ENCODE data around the gene CDK5. TPM values are rescaled to one million over a fixed set of nuclear protein-coding genes. Genes with fewer than 3 reads are reported as not detected.
A peak's percentile ranks its signal among the peaks of the same experiment; 100 is the strongest.

CDK5 gene
- total and polyA plus RNA-seq, 9 of the 15 experiments (the other 6 are each of a cell fraction or from before 2014, with no cell fraction given) = 3.2 to 38.0 (median 27.5) TPM

GRCh38 chr7:151080522-151081169, 22.9 kb upstream of the CDK5 start, which contains the start of gene FASTK (continued):
- TF ChIP-seq HINFP (tag; conservative IDR thresholded peaks at IDR 0.05; ENCODE audit: low read depth) (no peak), GTF2B (IDR thresholded peaks at IDR 0.05; ENCODE audit: extremely low read depth, insufficient read length) (no peak), PPARD (CRISPR knock-in tag; IDR thresholded peaks at IDR 0.05) (no peak), CXXC5 (CRISPR knock-in tag; IDR thresholded peaks at IDR 0.05) (peak; percentile 97), BRD4 (IDR thresholded peaks at IDR 0.05) (peak; percentile 94), ZNF197 (CRISPR knock-in tag; IDR thresholded peaks at IDR 0.05; ENCODE audit: low read depth) (peak; percentile 52; the same call in 1 of the 2 replicates), SNRNP70 (optimal IDR thresholded peaks at IDR 0.05; ENCODE audit: low read depth, low read length) (no peak), ZNF766 (CRISPR knock-in tag; conservative IDR thresholded peaks at IDR 0.05) (peak; percentile 89), ZNF384 (IDR thresholded peaks at IDR 0.05; ENCODE audit: low read depth, low read length) (no peak), ZBTB11 (CRISPR knock-in tag; IDR thresholded peaks at IDR 0.05) (peak in 1 of 3 experiments; percentile 72; a peak in 2 of 6 replicates), RBBP5 (IDR thresholded peaks at IDR 0.05; ENCODE audit: borderline replicate concordance, insufficient read depth, low read length, poor library complexity, severe bottlenecking) (peak; percentile 82), XRCC5 (IDR thresholded peaks at IDR 0.05; ENCODE audit: low read depth, low read length) (0 out of 2 replicates have a peak, but pooled peaks have one; percentile 28), HDAC6 (IDR thresholded peaks at IDR 0.05; ENCODE audit: low read depth, low read length) (0 out of 2 replicates have a peak, but pooled peaks have one; percentile 25), MEF2A (IDR thresholded peaks at IDR 0.05; ENCODE audit: control insufficient read depth, low read depth, low read length) (no peak), EWSR1 (IDR thresholded peaks at IDR 0.05; ENCODE audit: borderline replicate concordance, low read depth, partially characterized antibody) (no peak), ZNF655 (CRISPR knock-in tag; IDR thresholded peaks at IDR 0.05) (no peak), SMARCA4 (IDR thresholded peaks at IDR 0.05) (no peak)

All from K562 (cell line).